ENCODE results near the gene APEX2.
"Not testable (repeated sequence)": the region's sequence is repeated elsewhere in the genome, so short reads cannot be mapped to it uniquely, and the experiment has no call there.

APEX2 gene

DNA sequence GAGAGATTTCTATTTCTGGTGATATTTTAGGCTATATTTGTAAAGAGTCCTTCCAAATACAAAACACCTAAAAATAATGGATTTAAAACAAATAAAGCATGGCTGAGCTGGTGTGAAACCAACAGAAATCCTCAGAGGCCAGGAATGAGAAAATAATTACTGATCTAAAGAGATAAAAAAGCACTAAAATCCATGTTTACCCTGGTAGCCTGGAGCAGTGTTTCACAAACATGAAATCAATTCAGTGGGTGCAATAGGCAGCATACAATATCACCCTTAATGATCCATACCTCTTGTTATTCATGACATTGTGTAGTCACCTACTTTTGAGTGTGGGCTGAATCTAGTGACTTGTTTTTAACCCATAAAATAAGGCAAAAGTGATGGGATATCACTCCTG lies 20.7 kb upstream of the APEX2 start:
- no peak for DNase-seq (ENCODE audit: low read depth in 1 of 2, low spot score in 1 of 2)
- H3K4me3 ChIP-seq (replicated peaks; ENCODE audit: insufficient read depth, low read length), result no peak overlapping the region
- no peaks in the 10 kb centered on the region for H3K27me3 ChIP-seq (ENCODE audit: insufficient read depth, poor library complexity, severe bottlenecking)
- H3K27ac ChIP-seq (replicated peaks), result no peak overlapping the region
- TF ChIP-seq, protein P1, sequence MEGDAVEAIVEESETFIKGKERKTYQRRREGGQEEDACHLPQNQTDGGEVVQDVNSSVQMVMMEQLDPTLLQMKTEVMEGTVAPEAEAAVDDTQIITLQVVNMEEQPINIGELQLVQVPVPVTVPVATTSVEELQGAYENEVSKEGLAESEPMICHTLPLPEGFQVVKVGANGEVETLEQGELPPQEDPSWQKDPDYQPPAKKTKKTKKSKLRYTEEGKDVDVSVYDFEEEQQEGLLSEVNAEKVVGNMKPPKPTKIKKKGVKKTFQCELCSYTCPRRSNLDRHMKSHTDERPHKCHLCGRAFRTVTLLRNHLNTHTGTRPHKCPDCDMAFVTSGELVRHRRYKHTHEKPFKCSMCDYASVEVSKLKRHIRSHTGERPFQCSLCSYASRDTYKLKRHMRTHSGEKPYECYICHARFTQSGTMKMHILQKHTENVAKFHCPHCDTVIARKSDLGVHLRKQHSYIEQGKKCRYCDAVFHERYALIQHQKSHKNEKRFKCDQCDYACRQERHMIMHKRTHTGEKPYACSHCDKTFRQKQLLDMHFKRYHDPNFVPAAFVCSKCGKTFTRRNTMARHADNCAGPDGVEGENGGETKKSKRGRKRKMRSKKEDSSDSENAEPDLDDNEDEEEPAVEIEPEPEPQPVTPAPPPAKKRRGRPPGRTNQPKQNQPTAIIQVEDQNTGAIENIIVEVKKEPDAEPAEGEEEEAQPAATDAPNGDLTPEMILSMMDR (IDR thresholded peaks at IDR 0.05; ENCODE audit: insufficient read depth, low read length), result no peak
- no peak for TF ChIP-seq SPI1 (IDR thresholded peaks at IDR 0.05; ENCODE audit: borderline replicate concordance, low read depth)
- TF ChIP-seq POLR2AphosphoS5 (IDR thresholded peaks at IDR 0.05; ENCODE audit: low read depth), result no peak
- no peak for TF ChIP-seq GABPA (IDR thresholded peaks at IDR 0.05; ENCODE audit: low read depth)
- TF ChIP-seq, protein P2, sequence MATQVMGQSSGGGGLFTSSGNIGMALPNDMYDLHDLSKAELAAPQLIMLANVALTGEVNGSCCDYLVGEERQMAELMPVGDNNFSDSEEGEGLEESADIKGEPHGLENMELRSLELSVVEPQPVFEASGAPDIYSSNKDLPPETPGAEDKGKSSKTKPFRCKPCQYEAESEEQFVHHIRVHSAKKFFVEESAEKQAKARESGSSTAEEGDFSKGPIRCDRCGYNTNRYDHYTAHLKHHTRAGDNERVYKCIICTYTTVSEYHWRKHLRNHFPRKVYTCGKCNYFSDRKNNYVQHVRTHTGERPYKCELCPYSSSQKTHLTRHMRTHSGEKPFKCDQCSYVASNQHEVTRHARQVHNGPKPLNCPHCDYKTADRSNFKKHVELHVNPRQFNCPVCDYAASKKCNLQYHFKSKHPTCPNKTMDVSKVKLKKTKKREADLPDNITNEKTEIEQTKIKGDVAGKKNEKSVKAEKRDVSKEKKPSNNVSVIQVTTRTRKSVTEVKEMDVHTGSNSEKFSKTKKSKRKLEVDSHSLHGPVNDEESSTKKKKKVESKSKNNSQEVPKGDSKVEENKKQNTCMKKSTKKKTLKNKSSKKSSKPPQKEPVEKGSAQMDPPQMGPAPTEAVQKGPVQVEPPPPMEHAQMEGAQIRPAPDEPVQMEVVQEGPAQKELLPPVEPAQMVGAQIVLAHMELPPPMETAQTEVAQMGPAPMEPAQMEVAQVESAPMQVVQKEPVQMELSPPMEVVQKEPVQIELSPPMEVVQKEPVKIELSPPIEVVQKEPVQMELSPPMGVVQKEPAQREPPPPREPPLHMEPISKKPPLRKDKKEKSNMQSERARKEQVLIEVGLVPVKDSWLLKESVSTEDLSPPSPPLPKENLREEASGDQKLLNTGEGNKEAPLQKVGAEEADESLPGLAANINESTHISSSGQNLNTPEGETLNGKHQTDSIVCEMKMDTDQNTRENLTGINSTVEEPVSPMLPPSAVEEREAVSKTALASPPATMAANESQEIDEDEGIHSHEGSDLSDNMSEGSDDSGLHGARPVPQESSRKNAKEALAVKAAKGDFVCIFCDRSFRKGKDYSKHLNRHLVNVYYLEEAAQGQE (IDR thresholded peaks at IDR 0.05; ENCODE audit: insufficient replicate concordance, low read depth), result no peak

DNA sequence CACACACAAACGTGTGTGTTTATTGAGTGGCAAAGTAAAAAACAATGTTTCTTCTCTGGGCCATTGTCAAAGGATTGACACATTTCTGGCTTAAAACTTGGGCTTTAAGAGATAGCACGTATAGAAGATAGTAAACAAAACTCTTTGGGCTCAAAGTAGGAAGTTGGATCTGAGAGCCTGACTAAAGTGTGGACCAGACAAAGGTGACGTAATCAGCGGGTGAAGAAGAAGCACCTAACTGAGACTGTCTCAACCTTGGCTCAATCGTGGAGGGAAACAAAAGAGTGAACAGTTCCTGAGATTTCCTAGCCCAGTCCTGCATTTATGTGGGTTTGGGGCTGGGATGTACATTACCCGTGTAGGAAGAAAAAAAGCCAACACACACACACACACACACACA lies 19.8 kb upstream of the APEX2 start:
- DNase-seq (ENCODE audit: low read depth in 1 of 2, low spot score in 1 of 2), result no peak
- Histone ChIP-seq H3K27ac (replicated peaks) (no peak overlapping the region), H3K27me3 (ENCODE audit: insufficient read depth, poor library complexity, severe bottlenecking) (no peaks in the 10 kb centered on the region), H3K4me3 (replicated peaks; ENCODE audit: insufficient read depth, low read length) (no peak overlapping the region)
- TF ChIP-seq, protein P1 (IDR thresholded peaks at IDR 0.05; ENCODE audit: insufficient read depth, low read length), result no peak
- TF ChIP-seq GABPA (IDR thresholded peaks at IDR 0.05; ENCODE audit: low read depth) (no peak), POLR2AphosphoS5 (IDR thresholded peaks at IDR 0.05; ENCODE audit: low read depth) (no peak), SPI1 (IDR thresholded peaks at IDR 0.05; ENCODE audit: borderline replicate concordance, low read depth) (no peak)
- TF ChIP-seq, protein P2 (IDR thresholded peaks at IDR 0.05; ENCODE audit: insufficient replicate concordance, low read depth), result no peak

- not testable (repeated sequence) for H3K4me3 ChIP-seq (replicated peaks; ENCODE audit: insufficient read depth, low read length); H3K27me3 ChIP-seq (ENCODE audit: insufficient read depth, poor library complexity, severe bottlenecking); DNase-seq (ENCODE audit: low read depth in 1 of 2, low spot score in 1 of 2); H3K27ac ChIP-seq (replicated peaks)
Observed at GRCh38 chrX:54983306-54983705, 16.9 kb upstream of the APEX2 start.

DNA sequence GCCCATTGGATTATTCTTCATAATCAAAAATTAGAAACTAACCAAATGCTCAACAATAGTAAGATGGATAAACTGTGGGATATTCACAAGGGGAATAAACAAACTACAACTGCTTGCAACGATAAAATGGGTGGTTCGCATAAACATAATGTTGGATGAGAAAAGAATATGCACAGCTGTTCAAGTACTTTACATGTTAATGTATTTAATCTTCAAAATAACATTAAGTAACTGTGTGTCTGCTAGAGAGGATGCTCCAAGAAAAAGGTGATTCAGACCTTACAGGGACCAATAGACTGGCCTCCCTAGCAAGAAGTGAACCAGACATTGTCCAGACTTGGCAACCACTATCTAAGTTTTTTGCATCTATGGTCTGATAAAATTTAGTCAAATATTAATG lies 8.5 kb upstream of the APEX2 start:
- TF ChIP-seq, protein P1 (IDR thresholded peaks at IDR 0.05; ENCODE audit: insufficient read depth, low read length), result no peak
- TF ChIP-seq POLR2AphosphoS5 (IDR thresholded peaks at IDR 0.05; ENCODE audit: low read depth), result no peak
- TF ChIP-seq SPI1 (IDR thresholded peaks at IDR 0.05; ENCODE audit: borderline replicate concordance, low read depth), result no peak
- no peak for TF ChIP-seq GABPA (IDR thresholded peaks at IDR 0.05; ENCODE audit: low read depth)
- TF ChIP-seq, protein P2 (IDR thresholded peaks at IDR 0.05; ENCODE audit: insufficient replicate concordance, low read depth), result no peak
- no peak for DNase-seq (ENCODE audit: low read depth in 1 of 2, low spot score in 1 of 2)
- Histone ChIP-seq H3K27me3 (ENCODE audit: insufficient read depth, poor library complexity, severe bottlenecking) (no peaks in the 10 kb centered on the region), H3K27ac (replicated peaks) (no peak overlapping the region), H3K4me3 (replicated peaks; ENCODE audit: insufficient read depth, low read length) (no peak overlapping the region)
